HepG2 (cell line): Measurements from ENCODE around the gene RPL36. TPM values are rescaled to one million over a fixed set of nuclear protein-coding genes. Genes with fewer than 3 reads are reported as not detected.

Experiments used
- CREM ChIP-seq, 2 experiments: sonication (generic) in 1 of 2; formaldehyde crosslinking in 1 of 2; IDR thresholded peaks; 2 replicates each; pipeline versions ENCODE4 v1.4.0 to v1.6.1; 2016 to 2020; ENCODE audit warnings: antibody characterized with exemption in 1 of 2, mild to moderate bottlenecking in 1 of 2, missing genetic modification reagents in 1 of 2
- CTCF ChIP-seq: sonication (generic); formaldehyde crosslinking; IDR thresholded peaks from 2 replicates; pipeline ENCODE4 v1.5.0; 2020; ENCODE audit warnings: mild to moderate bottlenecking, missing genetic modification reagents, moderate library complexity
- KDM2A ChIP-seq: sonication (generic); formaldehyde crosslinking; IDR thresholded peaks from 2 replicates; pipeline ENCODE4 v1.4.0; 2020; ENCODE audit warnings: low read depth, missing genetic modification reagents, borderline replicate concordance
- NFE2L2 ChIP-seq: fragments of 150-350 bp; IDR thresholded peaks from 2 replicates; pipeline ENCODE4 v1.6.1; 2014; ENCODE audit warnings: low read length
- NR0B2 ChIP-seq: sonication (generic); formaldehyde crosslinking; IDR thresholded peaks from 2 replicates; pipeline ENCODE4 v1.4.0; 2020; ENCODE audit warnings: mild to moderate bottlenecking, missing genetic modification reagents
- PITX1 ChIP-seq: sonication (generic); formaldehyde crosslinking; IDR thresholded peaks from 2 replicates; pipeline ENCODE4 v1.5.1; 2020; ENCODE audit warnings: mild to moderate bottlenecking, missing genetic modification reagents
- ZFX ChIP-seq: sonication (generic); formaldehyde crosslinking; IDR thresholded peaks from 2 replicates; pipeline ENCODE4 v1.4.0; 2020; ENCODE audit warnings: mild to moderate bottlenecking, low read depth, missing genetic modification reagents, moderate library complexity
- ZFY ChIP-seq: sonication (generic); formaldehyde crosslinking; IDR thresholded peaks from 2 replicates; pipeline ENCODE4 v1.4.0; 2020; ENCODE audit warnings: missing genetic modification reagents
- ZHX1 ChIP-seq: sonication (generic); formaldehyde crosslinking; IDR thresholded peaks from 2 replicates; pipeline ENCODE4 v1.8.1; 2022; ENCODE audit warnings: low read depth, mild to moderate bottlenecking, missing genetic modification reagents
- ZNF367 ChIP-seq: sonication (generic); formaldehyde crosslinking; IDR thresholded peaks from 2 replicates; pipeline ENCODE4 v1.4.0; 2020; ENCODE audit warnings: missing genetic modification reagents, borderline replicate concordance
- ZNF451 ChIP-seq: sonication (generic); formaldehyde crosslinking; IDR thresholded peaks from 2 replicates; pipeline ENCODE4 v1.5.0; 2020; ENCODE audit warnings: mild to moderate bottlenecking, missing genetic modification reagents
- ZNF549 ChIP-seq: sonication (generic); formaldehyde crosslinking; IDR thresholded peaks from 2 replicates; pipeline ENCODE4 v1.5.0; 2020; ENCODE audit warnings: missing genetic modification reagents
- ZNF567 ChIP-seq: sonication (generic); formaldehyde crosslinking; IDR thresholded peaks from 2 replicates; pipeline ENCODE4 v1.8.1; 2023; ENCODE audit warnings: mild to moderate bottlenecking, missing genetic modification reagents, borderline replicate concordance
- ZNF747 ChIP-seq: sonication (generic); formaldehyde crosslinking; IDR thresholded peaks from 2 replicates; pipeline ENCODE4 v1.8.1; 2023; ENCODE audit warnings: missing genetic modification reagents, mild to moderate bottlenecking, borderline replicate concordance
- ZNF761 ChIP-seq: sonication (generic); formaldehyde crosslinking; conservative IDR thresholded peaks from 2 replicates; pipeline ENCODE4 v1.4.0; 2020; ENCODE audit warnings: mild to moderate bottlenecking, missing genetic modification reagents
- ZNF784 ChIP-seq: sonication (generic); formaldehyde crosslinking; IDR thresholded peaks from 2 replicates; pipeline ENCODE4 v1.5.1; 2020; ENCODE audit warnings: missing genetic modification reagents, mild to moderate bottlenecking, borderline replicate concordance
- ZNF850 ChIP-seq: sonication (generic); formaldehyde crosslinking; conservative IDR thresholded peaks from 2 replicates; pipeline ENCODE4 v1.9.0; 2021; ENCODE audit warnings: mild to moderate bottlenecking, missing genetic modification reagents
- polyA plus RNA-seq, 8 experiments: library from polyadenylated mRNA; depleted of rRNA in 3 of 8; stranded (reverse) in 7 of 8; unstranded in 1 of 8; fragments of >200 nt; fragmentation: Illumina TruSeq in 4 of 8; extraction: Trizol in 4 of 8; gene quantifications; 2 replicates each; pipeline versions ENCODE4 v1.2.1 to v1.2.3, GENCODE V29; 2011 to 2016; ENCODE audit warnings: low read depth in 4 of 8, missing spikeins in 1 of 8, mixed read lengths in 1 of 8; ENCODE audit not compliant: insufficient read depth in 1 of 8
- total RNA-seq, 5 experiments: library from RNA; depleted of rRNA; stranded (reverse); fragments of >200 nt; fragmentation: Illumina TruSeq; extraction: Trizol; gene quantifications; 2 replicates each; pipeline ENCODE4 v1.2.3, GENCODE V29; 2016; ENCODE audit warnings: low read depth in 1 of 5
- TF ChIP-seq, protein P1 (sequence below): sonication (generic); formaldehyde crosslinking; IDR thresholded peaks from 2 replicates; pipeline ENCODE4 v1.4.0; 2020; ENCODE audit warnings: low read depth, mild to moderate bottlenecking, missing genetic modification reagents

RPL36 gene
- total and polyA plus RNA-seq, 2 of the 13 experiments (the other 11 are each of a cell fraction or from before 2014, with no cell fraction given): 706 to 740 TPM

DNA sequence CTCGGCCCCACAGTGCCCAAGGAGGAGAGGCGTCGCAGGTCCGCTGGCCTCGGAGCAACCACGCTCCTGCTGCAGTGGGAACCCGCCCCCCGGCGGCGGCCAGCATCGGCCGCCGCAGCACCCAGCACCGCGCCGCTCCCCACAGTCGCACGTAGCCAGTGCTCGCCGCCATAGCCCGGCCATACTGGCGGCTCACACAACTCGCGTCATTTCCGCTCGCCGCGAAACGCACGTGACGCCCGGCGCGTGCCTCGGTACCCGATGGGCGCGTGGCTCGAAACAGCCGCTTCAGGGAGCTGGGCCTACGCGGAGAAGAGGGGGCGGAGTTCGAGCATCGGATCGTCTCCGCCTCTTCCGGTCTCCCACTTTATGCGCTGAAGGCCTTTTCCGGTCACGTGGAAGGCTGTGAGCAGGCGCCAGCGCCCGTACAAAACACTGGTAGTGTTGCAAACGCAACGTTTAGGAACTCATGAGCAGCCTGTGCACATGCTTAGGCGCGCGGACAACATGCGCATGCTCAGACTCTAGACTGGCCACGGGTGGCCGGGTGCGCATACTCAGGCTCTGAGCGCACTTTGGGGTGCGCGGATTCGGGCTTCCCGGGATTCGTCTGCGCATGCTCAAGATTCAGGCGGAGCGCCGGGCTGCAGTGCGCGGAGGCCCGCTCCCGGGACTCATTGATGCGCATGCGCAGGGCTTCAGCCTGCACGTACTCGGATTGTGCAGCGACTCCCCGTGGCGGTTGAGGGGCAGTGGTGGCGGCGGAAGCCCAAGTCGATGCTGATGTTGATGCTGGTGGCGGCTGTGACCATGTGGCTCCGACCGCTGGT is 30.1 kb downstream of the RPL36 start, which contains the start of the genes CATSPERD and LONP1 (continued):
- TF ChIP-seq CTCF (CRISPR knock-in tag): peak; percentile 97
- TF ChIP-seq NFE2L2: no peak
- TF ChIP-seq ZNF761 (CRISPR knock-in tag): peak; percentile 87
- TF ChIP-seq ZNF850 (CRISPR knock-in tag): no peak
- peak; percentile 91 for TF ChIP-seq ZNF567
- TF ChIP-seq, protein P1, sequence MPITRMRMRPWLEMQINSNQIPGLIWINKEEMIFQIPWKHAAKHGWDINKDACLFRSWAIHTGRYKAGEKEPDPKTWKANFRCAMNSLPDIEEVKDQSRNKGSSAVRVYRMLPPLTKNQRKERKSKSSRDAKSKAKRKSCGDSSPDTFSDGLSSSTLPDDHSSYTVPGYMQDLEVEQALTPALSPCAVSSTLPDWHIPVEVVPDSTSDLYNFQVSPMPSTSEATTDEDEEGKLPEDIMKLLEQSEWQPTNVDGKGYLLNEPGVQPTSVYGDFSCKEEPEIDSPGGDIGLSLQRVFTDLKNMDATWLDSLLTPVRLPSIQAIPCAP (CRISPR knock-in tag): no peak
- TF ChIP-seq PITX1: peak; percentile 45; the same call in 1 of the 2 replicates
- peak; percentile 67 for TF ChIP-seq ZNF784 (CRISPR knock-in tag)
- TF ChIP-seq CREM (IDR thresholded peaks at IDR 0.05): peak; percentile 95
- TF ChIP-seq CREM (CRISPR knock-in tag; IDR thresholded peaks at IDR 0.05): peak; percentile 88
- TF ChIP-seq ZFX (CRISPR knock-in tag): peak; percentile 97
- TF ChIP-seq ZNF549 (CRISPR knock-in tag): no peak; the same call in 1 of the 2 replicates
- TF ChIP-seq ZFY (CRISPR knock-in tag): peak; percentile 96
- TF ChIP-seq ZNF367 (CRISPR knock-in tag): peak; percentile 41; the same call in 1 of the 2 replicates
- peak; percentile 95 for TF ChIP-seq KDM2A (CRISPR knock-in tag)
- TF ChIP-seq ZNF747 (CRISPR knock-in tag): peak; percentile 89; the same call in 1 of the 2 replicates
- TF ChIP-seq ZHX1 (CRISPR knock-in tag): peak; percentile 73
- peak; percentile 90 for TF ChIP-seq NR0B2
- peak; percentile 98 for TF ChIP-seq ZNF451 (CRISPR knock-in tag)
